B cell (primary cell): ENCODE data around the gene DOK5.

Experiments
- EZH2 ChIP-seq: IDR thresholded peaks from 2 replicates; pipeline ENCODE4 v1.6.1; 2012; ENCODE audit warnings: borderline replicate concordance, low read depth, mild to moderate bottlenecking, moderate library complexity, low read length; ENCODE audit not compliant: insufficient read depth, poor library complexity, severe bottlenecking
- TF ChIP-seq, protein P1 (sequence below): fragments of 200-600 bp; IDR thresholded peaks from one replicate; pipeline ENCODE4 v1.8.0; 2022; ENCODE audit warnings: antibody characterized with exemption, mild to moderate bottlenecking

DNA sequence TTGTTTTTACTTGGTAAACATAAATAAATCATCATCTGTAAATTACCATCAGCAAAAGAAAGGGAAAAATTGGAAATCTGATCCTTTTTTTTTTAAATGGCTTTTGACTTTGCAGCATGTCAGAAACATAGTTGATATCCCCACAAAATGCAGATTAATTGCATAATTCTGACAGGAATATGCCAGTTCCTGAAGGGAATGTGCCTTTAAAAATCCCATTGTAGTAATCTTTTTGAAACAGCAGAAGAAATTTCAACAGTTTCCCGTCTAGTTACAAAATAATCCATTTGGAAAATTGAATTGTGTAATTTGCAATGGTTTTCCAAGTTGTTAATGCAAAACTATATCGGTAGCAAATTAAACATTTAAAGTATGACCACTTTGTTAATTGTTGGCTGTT is 95.2 kb downstream of the DOK5 start:
- TF ChIP-seq, protein P1, sequence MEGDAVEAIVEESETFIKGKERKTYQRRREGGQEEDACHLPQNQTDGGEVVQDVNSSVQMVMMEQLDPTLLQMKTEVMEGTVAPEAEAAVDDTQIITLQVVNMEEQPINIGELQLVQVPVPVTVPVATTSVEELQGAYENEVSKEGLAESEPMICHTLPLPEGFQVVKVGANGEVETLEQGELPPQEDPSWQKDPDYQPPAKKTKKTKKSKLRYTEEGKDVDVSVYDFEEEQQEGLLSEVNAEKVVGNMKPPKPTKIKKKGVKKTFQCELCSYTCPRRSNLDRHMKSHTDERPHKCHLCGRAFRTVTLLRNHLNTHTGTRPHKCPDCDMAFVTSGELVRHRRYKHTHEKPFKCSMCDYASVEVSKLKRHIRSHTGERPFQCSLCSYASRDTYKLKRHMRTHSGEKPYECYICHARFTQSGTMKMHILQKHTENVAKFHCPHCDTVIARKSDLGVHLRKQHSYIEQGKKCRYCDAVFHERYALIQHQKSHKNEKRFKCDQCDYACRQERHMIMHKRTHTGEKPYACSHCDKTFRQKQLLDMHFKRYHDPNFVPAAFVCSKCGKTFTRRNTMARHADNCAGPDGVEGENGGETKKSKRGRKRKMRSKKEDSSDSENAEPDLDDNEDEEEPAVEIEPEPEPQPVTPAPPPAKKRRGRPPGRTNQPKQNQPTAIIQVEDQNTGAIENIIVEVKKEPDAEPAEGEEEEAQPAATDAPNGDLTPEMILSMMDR, result no peak
- no peak for TF ChIP-seq EZH2
